HG03457 (cell line): ENCODE data around the gene RNF152.

Experiments
- ATAC-seq: cut with Tn5 transposase; IDR thresholded peaks from one replicate; pipeline ENCODE4 v1.9.1; 2021; ENCODE audit warnings: moderate number of reproducible peaks; ENCODE audit not compliant: unreplicated experiment

The RNF152 gene

GRCh38 chr18:61855449-61856378 is 37.1 kb downstream of the RNF152 start:
- no peak for ATAC-seq

- no peak for ATAC-seq
Observed at GRCh38 chr18:61854578-61855448, 38.0 kb downstream of the RNF152 start.

- no peak for ATAC-seq
Observed at GRCh38 chr18:61853855-61854254, 39.0 kb downstream of the RNF152 start.

DNA sequence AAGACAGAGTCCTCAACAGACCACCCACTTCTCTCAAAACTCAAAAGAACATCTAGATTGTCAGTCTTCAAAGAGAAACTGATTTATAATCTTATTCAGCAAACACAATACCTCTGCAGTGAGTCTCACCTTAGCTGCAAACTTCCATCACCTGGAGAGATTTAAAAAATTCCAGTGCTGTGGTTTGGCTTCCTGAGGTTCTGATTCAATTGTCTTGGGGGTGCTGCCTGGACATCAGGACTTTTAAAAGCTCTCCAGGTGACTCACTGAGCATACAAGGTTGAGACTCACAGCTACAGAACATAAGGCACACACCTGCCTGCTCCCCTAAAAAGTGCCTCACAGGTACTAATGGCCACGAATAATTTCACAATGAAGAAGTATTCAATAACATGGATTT is 40.3 kb downstream of the RNF152 start:
- ATAC-seq = no peak

- ATAC-seq = no peak
Observed at GRCh38 chr18:61851940-61852451, 40.8 kb downstream of the RNF152 start.

DNA sequence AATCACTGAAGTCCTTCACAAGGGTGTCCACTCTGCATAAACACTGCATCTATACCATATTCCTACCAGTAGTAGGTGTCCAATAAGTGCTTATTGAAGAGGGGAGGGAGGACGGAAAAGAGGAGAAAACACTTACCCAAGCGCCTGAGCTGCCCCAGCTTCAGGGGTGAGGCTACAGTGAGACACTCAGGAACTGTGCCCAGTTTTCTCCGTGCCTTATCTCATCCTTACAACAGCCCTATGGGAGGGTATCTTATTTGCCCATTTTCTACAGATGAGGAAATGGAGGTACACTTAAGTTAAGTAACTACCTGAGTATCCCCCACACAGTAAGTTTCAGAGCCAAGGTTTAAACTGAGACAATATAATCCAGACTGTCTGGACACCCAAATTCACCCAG is 41.5 kb downstream of the RNF152 start:
- no peak for ATAC-seq

- ATAC-seq = no peak
Observed at GRCh38 chr18:61850756-61851155, 42.1 kb downstream of the RNF152 start.

- no peak for ATAC-seq
Observed at GRCh38 chr18:61847164-61847791, 45.5 kb downstream of the RNF152 start.

GRCh38 chr18:61845197-61845596 is 47.6 kb downstream of the RNF152 start:
- ATAC-seq = no peak

- ATAC-seq = no peak
Observed at GRCh38 chr18:61844726-61845125, 48.1 kb downstream of the RNF152 start.

DNA sequence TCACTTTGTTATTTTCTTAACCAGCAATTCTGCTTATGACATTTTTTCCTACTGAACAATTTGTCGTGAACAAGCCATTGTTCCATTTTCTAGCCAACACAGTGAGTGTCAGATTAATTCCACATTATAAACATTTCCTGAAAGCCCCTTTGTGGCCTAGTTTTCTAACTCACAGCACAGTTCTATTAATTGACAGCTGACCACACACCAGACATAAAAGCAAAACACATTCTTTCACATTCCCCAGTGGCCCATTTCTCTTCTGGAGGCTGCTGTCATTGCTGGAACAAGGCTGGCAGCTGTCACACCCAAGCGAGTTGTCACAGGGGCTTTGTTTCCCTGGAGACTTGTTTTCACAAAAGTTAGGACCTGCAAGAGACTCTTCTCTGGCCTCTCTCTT is 50.7 kb downstream of the RNF152 start:
- ATAC-seq = no peak

GRCh38 chr18:61841706-61842105 is 51.1 kb downstream of the RNF152 start:
- ATAC-seq = no peak

GRCh38 chr18:61840324-61840723 is 52.5 kb downstream of the RNF152 start:
- no peak for ATAC-seq

DNA sequence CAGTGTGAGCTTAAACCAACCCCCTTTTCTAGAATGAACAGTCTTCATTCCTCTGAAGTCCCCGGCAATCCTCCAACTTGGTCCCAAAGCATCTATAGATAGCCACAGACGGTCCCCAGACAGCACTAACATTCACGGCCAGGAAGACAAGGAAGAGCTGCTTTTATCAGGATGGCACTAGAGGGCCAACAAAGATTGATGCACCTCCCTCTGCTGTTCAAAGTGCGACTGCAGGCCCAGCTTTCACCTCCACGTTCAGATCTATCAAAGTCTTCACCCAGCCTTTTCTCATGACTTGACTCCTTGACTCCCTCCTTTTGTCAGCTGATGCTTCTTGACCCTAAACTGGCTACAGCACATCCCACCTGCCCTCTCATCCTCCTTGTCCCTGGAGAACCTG is 54.3 kb downstream of the RNF152 start:
- ATAC-seq = no peak

GRCh38 chr18:61833978-61834377 is 58.8 kb downstream of the RNF152 start:
- no peak for ATAC-seq

DNA sequence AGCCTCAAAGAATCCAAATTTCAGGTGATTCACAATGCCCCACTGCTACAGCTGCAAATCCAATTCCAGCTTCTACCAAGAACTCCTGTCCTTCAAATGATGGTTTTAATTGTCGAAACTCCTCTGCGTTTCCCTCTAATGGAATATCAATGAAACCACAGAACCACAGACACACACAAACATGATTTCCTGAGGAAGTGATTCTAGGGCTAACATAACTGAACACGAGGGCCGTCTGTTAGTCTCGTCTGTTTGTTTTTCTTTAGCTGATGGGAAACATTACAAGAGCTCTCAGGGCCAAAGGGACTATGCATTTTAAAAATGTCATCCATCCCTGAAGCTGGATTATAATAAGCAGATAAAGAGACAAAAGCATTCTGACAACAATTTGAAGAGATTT is 59.4 kb downstream of the RNF152 start:
- ATAC-seq = no peak

DNA sequence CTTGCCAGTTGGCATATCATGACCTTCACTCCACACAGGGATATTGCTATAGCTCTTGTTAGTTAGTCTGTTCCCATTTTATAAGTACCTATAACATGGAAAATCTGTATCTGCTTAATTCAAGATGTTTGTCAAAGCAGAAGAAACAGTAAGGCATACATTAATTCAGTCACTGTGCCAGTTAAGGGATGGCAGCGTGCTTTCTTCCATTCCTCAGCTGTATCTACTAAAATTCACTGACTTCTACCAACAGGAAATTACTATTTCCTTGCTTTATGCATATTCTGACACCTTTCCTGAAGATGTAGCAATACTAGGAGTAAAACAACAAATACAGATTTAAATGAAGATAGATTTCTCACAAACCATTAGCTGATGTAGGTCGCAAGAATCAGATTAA is 59.9 kb downstream of the RNF152 start:
- no peak for ATAC-seq

DNA sequence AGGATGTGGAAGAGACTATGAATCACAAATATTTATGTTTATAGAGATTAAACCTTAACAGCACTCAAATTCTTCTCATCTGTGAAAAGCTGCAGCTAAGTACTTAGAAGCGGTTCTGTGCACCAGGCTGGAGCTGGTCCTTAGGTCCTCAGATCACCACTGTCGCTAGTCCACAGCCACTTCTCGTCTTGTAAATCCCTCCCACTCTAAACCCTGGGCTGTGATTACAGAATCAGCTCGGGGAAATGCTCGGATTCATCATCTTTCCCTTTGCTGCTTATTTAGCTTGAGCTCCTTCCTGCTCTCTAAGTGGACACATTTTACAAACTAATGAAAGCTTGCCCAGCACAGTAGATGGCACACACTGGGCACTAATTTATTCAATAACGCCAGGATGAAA is 61.7 kb downstream of the RNF152 start:
- no peak for ATAC-seq

DNA sequence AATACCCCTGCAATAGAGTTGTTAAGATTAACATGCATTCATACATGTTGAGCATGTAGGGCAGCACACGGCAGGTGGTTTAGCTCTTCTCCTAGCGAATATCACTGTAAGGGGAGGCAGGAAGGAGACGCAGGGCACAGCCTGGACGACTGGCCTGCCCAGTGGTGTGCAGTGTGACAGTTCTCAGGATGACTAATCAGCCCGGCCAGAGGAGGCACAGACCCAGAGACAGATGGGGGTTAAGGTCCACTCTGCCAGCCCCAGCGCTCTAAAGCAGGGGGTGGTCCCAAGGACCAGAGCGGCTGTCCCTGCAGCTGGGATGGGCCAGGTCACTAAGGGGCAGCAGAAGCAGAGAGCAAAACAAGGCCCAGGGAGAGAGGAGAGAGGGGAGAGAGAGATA is 63.7 kb downstream of the RNF152 start:
- no peak for ATAC-seq

DNA sequence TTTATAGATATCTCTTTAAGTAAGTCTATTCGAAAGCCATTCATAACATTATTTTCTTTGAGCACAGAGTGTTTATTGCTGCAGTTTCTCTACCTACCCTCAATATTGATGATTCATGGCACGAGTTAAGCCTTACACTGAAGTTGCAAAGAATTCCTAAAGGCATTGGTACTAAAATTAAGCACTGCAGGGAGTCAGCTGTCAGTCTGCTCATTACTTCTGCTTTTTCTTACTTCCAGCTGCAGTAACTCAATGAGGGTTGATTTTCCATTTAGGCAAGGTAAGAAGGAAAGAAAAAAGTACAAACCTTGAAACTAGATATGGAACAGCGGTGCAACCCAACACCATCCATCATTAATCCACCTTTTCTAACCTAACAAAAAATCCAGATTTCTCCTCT is 65.2 kb downstream of the RNF152 start:
- ATAC-seq = no peak

DNA sequence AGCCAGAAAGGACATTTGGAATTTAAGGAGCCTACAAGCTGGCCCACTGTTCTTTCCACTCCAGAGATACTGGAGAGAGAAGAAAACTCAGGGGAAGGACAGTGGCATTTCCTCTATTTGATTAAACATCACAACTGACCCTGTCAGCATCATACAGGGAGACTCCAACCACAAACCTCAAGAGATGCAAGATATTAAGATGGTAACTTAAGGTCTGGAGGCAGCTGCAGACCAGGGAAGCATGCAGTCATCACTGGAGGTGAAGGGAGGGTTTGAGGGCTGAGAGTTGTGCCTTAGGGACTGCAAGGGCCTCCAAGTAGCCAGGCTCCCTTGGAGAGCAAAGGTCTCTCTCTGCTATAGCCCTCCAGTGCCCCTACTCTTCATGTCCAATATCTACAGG is 67.4 kb downstream of the RNF152 start:
- no peak for ATAC-seq
